Stimulated activated naive B cell treated with anti-CD40 and anti-IgM and Interleukin-4, amounts not matched to agents 10 μg/mL and 1 μg/mL and 100 μg/mL, for 72 hours (primary cell): ENCODE measurements around the gene APOBEC3A.
"Not testable (repeated sequence)": the region's sequence is repeated elsewhere in the genome, so short reads cannot be mapped to it uniquely, and the experiment has no call there.

Experiments used
- ATAC-seq, 2 donors: fragments of 150-1000 bp; cut with Tn5 transposase; replicated peaks; 2 replicates each; pipeline ENCODE4 v1.10.0; 2021; ENCODE audit warnings: moderate library complexity in 1 of 2
- DNase-seq: peaks from one replicate; pipeline ENCODE4 v3.0.0; 2021
- H3K27ac Mint-ChIP-seq: one replicate; pipeline ENCODE4 v1.8.0; 2022; ENCODE audit warnings: mild to moderate bottlenecking, mixed read lengths
- H3K27me3 Mint-ChIP-seq, 2 donors: one replicate each; pipeline ENCODE4 v1.8.0; 2022; ENCODE audit warnings: mixed read lengths in 2 of 2
- H3K36me3 Mint-ChIP-seq, 2 donors: one replicate each; pipeline ENCODE4 v1.8.0; 2022; ENCODE audit warnings: mixed read lengths in 2 of 2, mild to moderate bottlenecking in 1 of 2
- H3K4me1 Mint-ChIP-seq, 2 donors: one replicate each; pipeline ENCODE4 v1.8.0; 2022; ENCODE audit warnings: mixed read lengths in 2 of 2, mild to moderate bottlenecking in 1 of 2
- H3K4me3 Mint-ChIP-seq, 2 donors: one replicate each; pipeline ENCODE4 v1.8.0; 2022; ENCODE audit warnings: mild to moderate bottlenecking in 2 of 2, mixed read lengths in 2 of 2, moderate library complexity in 1 of 2
- H3K9me3 Mint-ChIP-seq, 2 donors: one replicate each; pipeline ENCODE4 v1.8.0; 2022; ENCODE audit warnings: mixed read lengths in 2 of 2, mild to moderate bottlenecking in 1 of 2

The APOBEC3A gene

DNA sequence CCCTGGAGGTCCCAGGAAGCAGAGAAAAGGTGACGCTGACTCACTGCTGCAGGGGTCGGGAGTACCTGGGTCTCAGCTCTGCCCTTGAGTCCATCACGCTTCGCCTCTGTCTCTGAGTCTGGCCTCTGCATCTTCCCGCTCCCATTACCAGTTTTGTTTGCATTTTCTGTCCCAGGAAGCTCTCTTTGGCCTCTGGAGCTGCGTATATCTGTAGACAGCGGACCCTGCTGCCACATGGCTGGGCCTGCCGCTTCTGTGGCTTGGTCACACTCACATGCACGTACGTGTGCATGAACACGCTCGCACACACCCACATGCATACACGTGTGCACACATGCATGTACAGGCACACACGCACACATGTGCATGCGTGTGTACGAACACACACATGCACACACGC, 20.8 kb upstream of the APOBEC3A start:
- Mint-ChIP-seq H3K4me3 (no peak overlapping the region), H3K27ac (no peak overlapping the region), H3K27me3 (peaks cover 37 to 40% of the 10 kb centered on the region in 2 donors), H3K4me1 (peaks cover 15 to 24% of the 10 kb centered on the region in 2 donors), H3K36me3 (no peaks in the 10 kb centered on the region), H3K9me3 (no peaks in the 10 kb centered on the region)
- ATAC-seq (no peak), DNase-seq (no peak)

DNA sequence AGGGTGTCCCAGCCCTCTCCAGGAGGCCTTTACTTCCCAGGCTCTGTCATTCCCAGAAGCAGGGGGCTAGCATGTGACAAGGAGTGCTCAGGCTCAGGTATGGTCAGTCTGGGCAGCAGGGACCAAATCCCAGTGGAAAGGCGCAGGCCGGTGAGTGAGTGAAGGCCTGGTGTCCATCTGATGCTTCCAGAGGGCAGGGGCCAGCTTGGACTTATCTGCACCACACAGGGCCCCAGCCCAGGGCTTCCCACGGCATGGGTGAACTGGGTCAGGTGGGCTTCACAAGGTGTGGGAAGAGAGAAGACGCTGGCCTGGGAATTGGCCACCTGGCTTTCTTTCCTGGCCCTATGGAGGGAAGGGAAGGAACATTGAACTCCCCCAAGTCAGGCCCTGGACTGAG, 20.4 kb upstream of the APOBEC3A start:
- H3K27ac Mint-ChIP-seq = no peak overlapping the region
- no peak for ATAC-seq
- H3K4me3 Mint-ChIP-seq = no peak overlapping the region
- DNase-seq = no peak
- peaks cover 20 to 28% of the 10 kb centered on the region in 2 donors for H3K4me1 Mint-ChIP-seq
- no peaks in the 10 kb centered on the region for H3K36me3 Mint-ChIP-seq
- peaks cover 37 to 40% of the 10 kb centered on the region in 2 donors for H3K27me3 Mint-ChIP-seq
- H3K9me3 Mint-ChIP-seq = no peaks in the 10 kb centered on the region

DNA sequence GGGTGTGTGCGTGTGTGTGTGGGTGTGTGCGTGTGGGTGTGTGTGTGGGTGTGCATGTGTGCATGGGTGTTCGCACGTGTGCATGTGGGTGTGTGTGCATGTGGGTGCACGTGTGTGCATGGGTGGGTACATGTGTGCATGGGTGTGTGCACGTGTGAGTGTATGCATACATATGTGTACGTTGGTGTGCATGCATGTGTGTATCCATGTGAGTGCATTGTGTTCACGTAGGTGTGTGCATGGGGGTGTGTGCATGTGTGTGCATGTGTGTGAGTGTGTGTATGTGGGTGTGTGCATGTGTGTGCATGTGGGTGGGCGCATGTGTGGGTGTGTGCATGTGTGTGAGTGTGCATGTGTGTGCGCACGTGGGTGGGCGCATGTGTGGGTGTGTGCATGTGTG, 19.9 kb upstream of the APOBEC3A start:
- DNase-seq (no peak), ATAC-seq (no peak)
- H3K27me3 Mint-ChIP-seq = peaks cover 33 to 38% of the 10 kb centered on the region in 2 donors
- no peaks in the 10 kb centered on the region for H3K36me3 Mint-ChIP-seq
- H3K9me3 Mint-ChIP-seq = no peaks in the 10 kb centered on the region
- peaks cover 25 to 30% of the 10 kb centered on the region in 2 donors for H3K4me1 Mint-ChIP-seq
- peak overlapping the region; percentile 11 for H3K27ac Mint-ChIP-seq
- no peak overlapping the region for H3K4me3 Mint-ChIP-seq

GRCh38 chr22:38938221-38938620, 19.2 kb upstream of the APOBEC3A start:
- no peaks in the 10 kb centered on the region for H3K36me3 Mint-ChIP-seq
- no peak overlapping the region for H3K4me3 Mint-ChIP-seq
- H3K27ac Mint-ChIP-seq = peak overlapping the region; percentile 11
- H3K27me3 Mint-ChIP-seq = peaks cover 32 to 33% of the 10 kb centered on the region in 2 donors
- DNase-seq = no peak
- peaks cover 32 to 35% of the 10 kb centered on the region in 2 donors for H3K4me1 Mint-ChIP-seq
- no peak for ATAC-seq
- H3K9me3 Mint-ChIP-seq = no peaks in the 10 kb centered on the region

DNA sequence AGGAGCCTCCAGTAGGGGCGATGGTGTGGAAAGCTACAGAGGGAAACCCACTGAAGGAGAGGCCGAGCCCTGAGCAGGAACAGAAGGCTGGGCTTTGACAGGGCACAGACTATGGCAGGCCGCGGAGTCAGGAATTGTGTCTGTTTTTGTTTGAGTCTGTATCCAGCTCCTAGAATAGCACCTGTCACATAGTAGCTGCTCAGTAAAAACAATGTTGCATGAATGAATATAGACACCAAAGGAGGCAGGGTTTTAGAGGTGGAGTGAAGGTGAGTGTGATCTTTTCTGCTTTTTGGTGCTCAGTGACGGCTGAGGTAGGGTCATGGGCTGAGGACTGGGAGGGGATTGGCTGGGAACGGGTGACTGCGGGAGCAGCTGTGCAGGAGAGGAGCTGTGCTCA, 18.5 kb upstream of the APOBEC3A start:
- DNase-seq (no peak), ATAC-seq (no peak)
- no peaks in the 10 kb centered on the region for H3K9me3 Mint-ChIP-seq
- no peaks in the 10 kb centered on the region for H3K36me3 Mint-ChIP-seq
- H3K4me3 Mint-ChIP-seq = no peak overlapping the region
- peaks cover 39 to 41% of the 10 kb centered on the region in 2 donors for H3K4me1 Mint-ChIP-seq
- peaks cover 31 to 32% of the 10 kb centered on the region in 2 donors for H3K27me3 Mint-ChIP-seq
- no peak overlapping the region for H3K27ac Mint-ChIP-seq

- peak overlapping the region; percentile 48 to 78 for H3K4me3 Mint-ChIP-seq
- DNase-seq (no peak), ATAC-seq (peak; percentile 15 to 28)
- H3K9me3 Mint-ChIP-seq = peaks cover 1 to 4% of the 10 kb centered on the region in 2 donors
- peaks cover 53 to 55% of the 10 kb centered on the region in 2 donors for H3K4me1 Mint-ChIP-seq
- H3K27ac Mint-ChIP-seq = peak overlapping the region; percentile 92
- peaks cover 20% of the 10 kb centered on the region in 2 donors for H3K27me3 Mint-ChIP-seq
- H3K36me3 Mint-ChIP-seq = no peaks in the 10 kb centered on the region
Measured at GRCh38 chr22:38940811-38941384, 16.5 kb upstream of the APOBEC3A start.

- Mint-ChIP-seq H3K4me1 (peaks cover 51 to 52% of the 10 kb centered on the region in 2 donors), H3K36me3 (no peaks in the 10 kb centered on the region), H3K27me3 (peaks cover 16 to 26% of the 10 kb centered on the region in 2 donors), H3K9me3 (peaks cover 1 to 4% of the 10 kb centered on the region in 2 donors), H3K4me3 (peak overlapping the region; percentile 48 to 78), H3K27ac (peak overlapping the region; percentile 92)
- ATAC-seq (peak; percentile 93 to 96), DNase-seq (peak; percentile 87)
Measured at GRCh38 chr22:38941488-38941987, 15.9 kb upstream of the APOBEC3A start.

DNA sequence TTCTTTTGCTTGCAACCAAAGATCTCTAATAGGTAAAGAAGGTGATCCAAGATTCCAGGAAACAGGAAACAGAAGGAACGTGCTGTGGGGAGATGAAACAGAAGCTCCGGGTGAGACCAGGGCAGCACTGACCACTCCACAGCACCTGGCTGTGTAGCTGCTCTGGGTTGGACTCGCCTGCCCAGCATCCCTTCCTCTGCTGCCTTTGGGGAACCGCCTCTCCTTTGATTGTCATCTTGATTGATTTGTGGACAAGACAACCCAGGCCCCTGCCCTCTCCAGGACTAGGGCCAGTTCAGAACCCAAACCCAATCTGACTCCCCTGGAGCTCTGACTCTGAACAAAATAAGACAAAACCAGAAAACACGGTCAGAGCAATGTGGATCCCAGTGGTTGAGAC, 14.7 kb upstream of the APOBEC3A start:
- Mint-ChIP-seq H3K4me3 (peak overlapping the region; percentile 48 to 65), H3K36me3 (peaks cover 0 to 2% of the 10 kb centered on the region in 2 donors)

GRCh38 chr22:38943201-38943600, 14.2 kb upstream of the APOBEC3A start:
- H3K4me3 Mint-ChIP-seq = peak overlapping the region; percentile 48 to 70
- H3K36me3 Mint-ChIP-seq = peaks cover 0 to 2% of the 10 kb centered on the region in 2 donors
- H3K27ac Mint-ChIP-seq = peak overlapping the region; percentile 70
- DNase-seq (no peak), ATAC-seq (no peak)
- H3K27me3 Mint-ChIP-seq = peaks cover 14 to 27% of the 10 kb centered on the region in 2 donors
- H3K4me1 Mint-ChIP-seq = peaks cover 56 to 68% of the 10 kb centered on the region in 2 donors
- peaks cover 3 to 4% of the 10 kb centered on the region in 2 donors for H3K9me3 Mint-ChIP-seq

More for the DNA sequence above, 14.7 kb upstream of the APOBEC3A start:
- DNase-seq (no peak), ATAC-seq (no peak)
- Mint-ChIP-seq H3K9me3 (peaks cover 3 to 4% of the 10 kb centered on the region in 2 donors), H3K27ac (peak overlapping the region; percentile 70), H3K27me3 (peaks cover 18 to 31% of the 10 kb centered on the region in 2 donors), H3K4me1 (peaks cover 55 to 63% of the 10 kb centered on the region in 2 donors)

- H3K4me3 Mint-ChIP-seq = peak overlapping the region in 1 of 2 donors; percentile 48
- no peak for ATAC-seq
- H3K27me3 Mint-ChIP-seq = peaks cover 12 to 24% of the 10 kb centered on the region in 2 donors
- H3K36me3 Mint-ChIP-seq = peaks cover 0 to 2% of the 10 kb centered on the region in 2 donors
- no peak for DNase-seq
- H3K4me1 Mint-ChIP-seq = peaks cover 58 to 69% of the 10 kb centered on the region in 2 donors
- no peak overlapping the region for H3K27ac Mint-ChIP-seq
- peaks cover 3 to 4% of the 10 kb centered on the region in 2 donors for H3K9me3 Mint-ChIP-seq
Measured at GRCh38 chr22:38943882-38944281, 13.5 kb upstream of the APOBEC3A start.

- H3K4me1 Mint-ChIP-seq = peaks cover 58 to 69% of the 10 kb centered on the region in 2 donors
- ATAC-seq (no peak), DNase-seq (no peak)
- H3K27ac Mint-ChIP-seq = no peak overlapping the region
- peaks cover 3 to 4% of the 10 kb centered on the region in 2 donors for H3K9me3 Mint-ChIP-seq
- peaks cover 9 to 25% of the 10 kb centered on the region in 2 donors for H3K27me3 Mint-ChIP-seq
- H3K36me3 Mint-ChIP-seq = peaks cover 0 to 2% of the 10 kb centered on the region in 2 donors
- H3K4me3 Mint-ChIP-seq = no peak overlapping the region
Measured at GRCh38 chr22:38944653-38945052, 12.8 kb upstream of the APOBEC3A start.

- peaks cover 57 to 66% of the 10 kb centered on the region in 2 donors for H3K4me1 Mint-ChIP-seq
- H3K27me3 Mint-ChIP-seq = peaks cover 9 to 37% of the 10 kb centered on the region in 2 donors
- H3K9me3 Mint-ChIP-seq = not testable (repeated sequence)
Measured at GRCh38 chr22:38945706-38946338, 11.6 kb upstream of the APOBEC3A start.

DNA sequence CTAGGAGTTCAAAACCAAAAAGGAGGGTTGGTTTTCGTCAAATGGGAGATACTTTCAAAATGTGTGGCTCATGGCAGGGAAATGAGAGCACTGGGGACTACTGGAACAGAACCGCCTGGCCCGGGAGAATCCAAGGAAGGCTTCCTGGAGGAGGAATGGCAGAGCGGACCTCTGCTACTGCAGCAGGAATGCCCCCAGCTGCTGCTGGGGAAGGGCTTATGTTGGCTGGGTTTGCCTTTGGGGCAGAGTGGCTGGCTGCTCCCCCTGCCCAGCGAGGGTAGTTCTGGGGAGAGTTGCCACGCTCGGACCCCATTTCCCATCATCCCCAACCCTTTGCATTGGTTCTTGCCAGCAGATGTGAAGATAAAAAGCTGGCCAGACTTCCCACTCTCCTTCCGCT, 10.6 kb upstream of the APOBEC3A start:
- DNase-seq (no peak), ATAC-seq (no peak)
- Mint-ChIP-seq H3K4me3 (no peak overlapping the region), H3K27me3 (peaks cover 9 to 42% of the 10 kb centered on the region in 2 donors), H3K36me3 (peaks cover 0 to 2% of the 10 kb centered on the region in 2 donors), H3K9me3 (peaks cover 3 to 4% of the 10 kb centered on the region in 2 donors), H3K4me1 (peaks cover 50 to 56% of the 10 kb centered on the region in 2 donors), H3K27ac (no peak overlapping the region)

More at GRCh38 chr22:38945706-38946338, 11.6 kb upstream of the APOBEC3A start:
- not testable (repeated sequence) for DNase-seq, ATAC-seq, H3K36me3 Mint-ChIP-seq, H3K4me3 Mint-ChIP-seq
- peak overlapping the region; percentile 52 for H3K27ac Mint-ChIP-seq

DNA sequence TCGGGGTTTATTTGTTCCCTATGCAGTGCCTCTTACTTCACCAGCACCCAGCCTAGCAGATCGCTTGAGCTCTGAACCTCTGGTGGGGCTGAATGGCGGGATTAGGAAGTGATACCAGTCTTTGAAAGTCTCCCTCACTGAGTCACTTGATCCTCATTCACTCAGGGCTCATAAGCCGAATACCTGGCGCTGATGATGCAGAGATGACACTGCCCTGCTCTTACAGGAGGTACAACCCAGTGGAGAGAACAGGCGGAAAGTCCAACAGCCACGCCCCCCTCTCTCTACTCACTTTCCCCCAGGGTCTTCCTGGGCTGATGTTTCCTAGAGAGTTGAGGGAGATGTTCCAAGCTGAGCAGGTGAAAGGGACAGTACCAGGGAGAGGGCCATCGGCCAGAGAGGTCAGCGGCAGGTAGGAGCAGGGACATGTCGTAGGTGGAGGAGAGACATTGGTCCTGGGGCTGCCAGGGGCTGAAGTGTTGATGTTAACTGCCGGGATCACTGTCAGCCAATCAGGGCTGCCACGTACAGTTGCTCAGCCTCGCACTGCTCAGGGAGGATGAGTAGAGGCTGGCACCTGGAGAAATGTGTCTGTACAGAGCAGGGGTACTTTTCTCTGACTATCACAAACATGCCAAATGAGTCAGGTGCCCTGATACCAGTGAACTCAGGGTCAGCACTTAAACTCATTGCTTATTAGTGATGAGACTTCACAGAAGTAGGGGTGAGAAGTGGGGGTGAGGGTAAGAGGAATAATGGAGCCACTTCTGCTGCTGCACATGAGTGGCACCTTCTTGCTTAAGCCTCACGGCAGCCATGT, 9.9 kb upstream of the APOBEC3A start:
- DNase-seq (peak; percentile 42), ATAC-seq (peak; percentile 91 to 93)
- Mint-ChIP-seq H3K9me3 (peaks cover 3 to 4% of the 10 kb centered on the region in 2 donors), H3K4me1 (peaks cover 48 to 49% of the 10 kb centered on the region in 2 donors), H3K4me3 (peak overlapping the region in 1 of 2 donors; percentile 31), H3K36me3 (peaks cover 0 to 2% of the 10 kb centered on the region in 2 donors), H3K27me3 (peaks cover 9 to 42% of the 10 kb centered on the region in 2 donors), H3K27ac (peak overlapping the region; percentile 31)
